HepG2 (cell line): Measurements from ENCODE around the gene DBNDD1. TPM values are rescaled to one million over a fixed set of nuclear protein-coding genes. Genes with fewer than 3 reads are reported as not detected.
A peak's percentile ranks its signal among the peaks of the same experiment; 100 is the strongest.

Source experiments
- EHMT2 ChIP-seq: fragments of 200-600 bp; sonication (generic); IDR thresholded peaks from 2 replicates; pipeline ENCODE4 v1.7.0; 2017; ENCODE audit warnings: antibody characterized with exemption, low read depth, low read length, borderline replicate concordance
- HDAC1 ChIP-seq: sonication (generic); formaldehyde crosslinking; IDR thresholded peaks from 2 replicates; pipeline ENCODE4 v1.5.1; 2020; ENCODE audit warnings: mild to moderate bottlenecking, missing genetic modification reagents
- HNRNPL ChIP-seq: fragments of 200-400 bp; formaldehyde crosslinking; IDR thresholded peaks from 2 replicates; pipeline ENCODE4 v1.6.1; 2017; ENCODE audit warnings: mild to moderate bottlenecking, low read depth, low read length
- ISL2 ChIP-seq: sonication (generic); formaldehyde crosslinking; IDR thresholded peaks from 2 replicates; pipeline ENCODE4 v1.5.0; 2020; ENCODE audit warnings: missing genetic modification reagents
- JUNB ChIP-seq: sonication (generic); formaldehyde crosslinking; IDR thresholded peaks from 2 replicates; pipeline ENCODE4 v1.8.0; 2022; ENCODE audit warnings: missing genetic modification reagents, mild to moderate bottlenecking, borderline replicate concordance
- KDM2A ChIP-seq: sonication (generic); formaldehyde crosslinking; IDR thresholded peaks from 2 replicates; pipeline ENCODE4 v1.4.0; 2020; ENCODE audit warnings: low read depth, missing genetic modification reagents, borderline replicate concordance
- SIN3A ChIP-seq: IDR thresholded peaks from 2 replicates; pipeline ENCODE4 v1.6.1; 2011; ENCODE audit warnings: low read depth, mild to moderate bottlenecking, control low read depth, low read length, borderline replicate concordance
- SIX4 ChIP-seq: sonication (generic); formaldehyde crosslinking; IDR thresholded peaks from 2 replicates; pipeline ENCODE4 v1.4.0; 2020; ENCODE audit warnings: missing genetic modification reagents
- SMYD3 ChIP-seq: sonication (generic); formaldehyde crosslinking; IDR thresholded peaks from 2 replicates; pipeline ENCODE4 v1.8.1; 2023; ENCODE audit warnings: mild to moderate bottlenecking, missing genetic modification reagents
- TEAD2 ChIP-seq: sonication (generic); formaldehyde crosslinking; IDR thresholded peaks from 2 replicates; pipeline ENCODE4 v1.9.0; 2021; ENCODE audit warnings: missing genetic modification reagents
- ZNF160 ChIP-seq: sonication (generic); formaldehyde crosslinking; IDR thresholded peaks from 2 replicates; pipeline ENCODE4 v1.8.0; 2022; ENCODE audit warnings: mild to moderate bottlenecking, inconsistent platforms, missing genetic modification reagents
- ZNF20 ChIP-seq: sonication (generic); formaldehyde crosslinking; IDR thresholded peaks from 2 replicates; pipeline ENCODE4 v1.4.0; 2020; ENCODE audit warnings: mild to moderate bottlenecking, moderate library complexity, missing genetic modification reagents
- ZNF232 ChIP-seq: sonication (generic); formaldehyde crosslinking; IDR thresholded peaks from 2 replicates; pipeline ENCODE4 v1.4.0; 2020; ENCODE audit warnings: missing genetic modification reagents, borderline replicate concordance
- ZNF263 ChIP-seq: sonication (generic); formaldehyde crosslinking; IDR thresholded peaks from 2 replicates; pipeline ENCODE4 v1.4.0; 2020; ENCODE audit warnings: missing genetic modification reagents
- ZNF367 ChIP-seq: sonication (generic); formaldehyde crosslinking; IDR thresholded peaks from 2 replicates; pipeline ENCODE4 v1.4.0; 2020; ENCODE audit warnings: missing genetic modification reagents, borderline replicate concordance
- ZNF383 ChIP-seq: sonication (generic); formaldehyde crosslinking; IDR thresholded peaks from 2 replicates; pipeline ENCODE4 v1.4.0; 2020; ENCODE audit warnings: missing genetic modification reagents, mild to moderate bottlenecking, borderline replicate concordance
- ZNF570 ChIP-seq: sonication (generic); formaldehyde crosslinking; IDR thresholded peaks from 2 replicates; pipeline ENCODE4 v1.4.0; 2020; ENCODE audit warnings: mild to moderate bottlenecking, missing genetic modification reagents, borderline replicate concordance
- polyA plus RNA-seq, 8 experiments: library from polyadenylated mRNA; depleted of rRNA in 3 of 8; stranded (reverse) in 7 of 8; unstranded in 1 of 8; fragments of >200 nt; fragmentation: Illumina TruSeq in 4 of 8; extraction: Trizol in 4 of 8; gene quantifications; 2 replicates each; pipeline versions ENCODE4 v1.2.1 to v1.2.3, GENCODE V29; 2011 to 2016; ENCODE audit warnings: low read depth in 4 of 8, missing spikeins in 1 of 8, mixed read lengths in 1 of 8; ENCODE audit not compliant: insufficient read depth in 1 of 8
- total RNA-seq, 5 experiments: library from RNA; depleted of rRNA; stranded (reverse); fragments of >200 nt; fragmentation: Illumina TruSeq; extraction: Trizol; gene quantifications; 2 replicates each; pipeline ENCODE4 v1.2.3, GENCODE V29; 2016; ENCODE audit warnings: low read depth in 1 of 5
- TF ChIP-seq, protein P1 (sequence below): sonication (generic); formaldehyde crosslinking; IDR thresholded peaks from 2 replicates; pipeline ENCODE4 v1.8.0; 2022; ENCODE audit warnings: missing genetic modification reagents, mild to moderate bottlenecking, inconsistent platforms, borderline replicate concordance
- TF ChIP-seq, protein P2 (sequence below): sonication (generic); formaldehyde crosslinking; IDR thresholded peaks from 2 replicates; pipeline ENCODE4 v1.4.0; 2020; ENCODE audit warnings: missing genetic modification reagents, borderline replicate concordance
- TF ChIP-seq, protein P3 (sequence below): sonication (generic); formaldehyde crosslinking; IDR thresholded peaks from 2 replicates; pipeline ENCODE4 v1.4.0; 2020; ENCODE audit warnings: missing genetic modification reagents, mild to moderate bottlenecking, borderline replicate concordance
- TF ChIP-seq, protein P4 (sequence below): sonication (generic); formaldehyde crosslinking; conservative IDR thresholded peaks from 2 replicates; pipeline ENCODE4 v1.8.1; 2023; ENCODE audit warnings: missing genetic modification reagents

Gene DBNDD1
- total and polyA plus RNA-seq, 2 of the 13 experiments (the other 11 are each of a cell fraction or from before 2014, with no cell fraction given): 17.0 to 40.4 TPM

DNA sequence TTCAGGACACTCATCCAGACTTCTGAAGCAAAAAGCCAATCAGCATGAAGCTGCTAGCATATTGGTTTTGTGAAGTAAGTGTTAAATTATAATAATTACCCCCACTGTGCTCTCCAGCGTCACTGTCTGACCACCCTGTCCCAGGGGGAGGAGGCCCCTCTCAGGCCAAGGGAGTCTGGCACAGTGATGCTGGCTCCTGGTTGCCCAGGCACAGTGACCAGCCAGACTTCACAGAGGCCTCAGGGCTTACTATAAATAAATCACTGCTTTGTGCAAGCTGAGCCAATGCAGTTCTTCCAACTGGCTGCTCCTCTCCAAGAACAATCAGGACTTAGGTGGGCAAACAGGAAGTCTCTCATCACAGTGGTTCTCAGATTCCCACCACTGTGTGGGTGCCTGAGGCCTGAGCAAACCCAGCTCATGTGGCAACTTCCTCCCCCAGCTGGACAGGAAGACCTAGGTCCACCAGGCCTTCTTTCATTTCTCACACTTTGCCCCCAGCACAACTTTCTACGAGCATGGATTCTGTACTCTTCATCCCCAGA, 1.7 kb upstream of the DBNDD1 start (continued):
- TF ChIP-seq, protein P1, sequence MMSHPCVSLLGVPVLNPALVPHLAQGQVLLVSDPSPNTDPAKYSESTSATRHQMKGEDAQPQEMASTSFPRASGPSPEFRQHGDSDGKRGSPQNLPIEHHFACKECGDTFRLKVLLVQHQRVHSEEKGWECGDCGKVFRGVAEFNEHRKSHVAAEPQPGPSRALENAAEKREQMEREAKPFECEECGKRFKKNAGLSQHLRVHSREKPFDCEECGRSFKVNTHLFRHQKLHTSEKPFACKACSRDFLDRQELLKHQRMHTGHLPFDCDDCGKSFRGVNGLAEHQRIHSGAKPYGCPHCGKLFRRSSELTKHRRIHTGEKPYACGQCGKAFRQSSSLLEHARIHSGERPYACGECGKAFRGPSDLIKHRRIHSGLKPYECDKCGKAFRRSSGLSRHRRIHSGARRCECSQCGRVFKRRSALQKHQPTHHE (CRISPR knock-in tag): no peak; the same call in 1 of the 2 replicates
- TF ChIP-seq, protein P2, sequence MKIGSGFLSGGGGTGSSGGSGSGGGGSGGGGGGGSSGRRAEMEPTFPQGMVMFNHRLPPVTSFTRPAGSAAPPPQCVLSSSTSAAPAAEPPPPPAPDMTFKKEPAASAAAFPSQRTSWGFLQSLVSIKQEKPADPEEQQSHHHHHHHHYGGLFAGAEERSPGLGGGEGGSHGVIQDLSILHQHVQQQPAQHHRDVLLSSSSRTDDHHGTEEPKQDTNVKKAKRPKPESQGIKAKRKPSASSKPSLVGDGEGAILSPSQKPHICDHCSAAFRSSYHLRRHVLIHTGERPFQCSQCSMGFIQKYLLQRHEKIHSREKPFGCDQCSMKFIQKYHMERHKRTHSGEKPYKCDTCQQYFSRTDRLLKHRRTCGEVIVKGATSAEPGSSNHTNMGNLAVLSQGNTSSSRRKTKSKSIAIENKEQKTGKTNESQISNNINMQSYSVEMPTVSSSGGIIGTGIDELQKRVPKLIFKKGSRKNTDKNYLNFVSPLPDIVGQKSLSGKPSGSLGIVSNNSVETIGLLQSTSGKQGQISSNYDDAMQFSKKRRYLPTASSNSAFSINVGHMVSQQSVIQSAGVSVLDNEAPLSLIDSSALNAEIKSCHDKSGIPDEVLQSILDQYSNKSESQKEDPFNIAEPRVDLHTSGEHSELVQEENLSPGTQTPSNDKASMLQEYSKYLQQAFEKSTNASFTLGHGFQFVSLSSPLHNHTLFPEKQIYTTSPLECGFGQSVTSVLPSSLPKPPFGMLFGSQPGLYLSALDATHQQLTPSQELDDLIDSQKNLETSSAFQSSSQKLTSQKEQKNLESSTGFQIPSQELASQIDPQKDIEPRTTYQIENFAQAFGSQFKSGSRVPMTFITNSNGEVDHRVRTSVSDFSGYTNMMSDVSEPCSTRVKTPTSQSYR: no peak
- no peak for TF ChIP-seq SIN3A
- TF ChIP-seq, protein P3, sequence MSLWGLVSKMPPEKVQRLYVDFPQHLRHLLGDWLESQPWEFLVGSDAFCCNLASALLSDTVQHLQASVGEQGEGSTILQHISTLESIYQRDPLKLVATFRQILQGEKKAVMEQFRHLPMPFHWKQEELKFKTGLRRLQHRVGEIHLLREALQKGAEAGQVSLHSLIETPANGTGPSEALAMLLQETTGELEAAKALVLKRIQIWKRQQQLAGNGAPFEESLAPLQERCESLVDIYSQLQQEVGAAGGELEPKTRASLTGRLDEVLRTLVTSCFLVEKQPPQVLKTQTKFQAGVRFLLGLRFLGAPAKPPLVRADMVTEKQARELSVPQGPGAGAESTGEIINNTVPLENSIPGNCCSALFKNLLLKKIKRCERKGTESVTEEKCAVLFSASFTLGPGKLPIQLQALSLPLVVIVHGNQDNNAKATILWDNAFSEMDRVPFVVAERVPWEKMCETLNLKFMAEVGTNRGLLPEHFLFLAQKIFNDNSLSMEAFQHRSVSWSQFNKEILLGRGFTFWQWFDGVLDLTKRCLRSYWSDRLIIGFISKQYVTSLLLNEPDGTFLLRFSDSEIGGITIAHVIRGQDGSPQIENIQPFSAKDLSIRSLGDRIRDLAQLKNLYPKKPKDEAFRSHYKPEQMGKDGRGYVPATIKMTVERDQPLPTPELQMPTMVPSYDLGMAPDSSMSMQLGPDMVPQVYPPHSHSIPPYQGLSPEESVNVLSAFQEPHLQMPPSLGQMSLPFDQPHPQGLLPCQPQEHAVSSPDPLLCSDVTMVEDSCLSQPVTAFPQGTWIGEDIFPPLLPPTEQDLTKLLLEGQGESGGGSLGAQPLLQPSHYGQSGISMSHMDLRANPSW (CRISPR knock-in tag): no peak
- 0 out of 2 replicates have a peak, but pooled peaks have one; percentile 68 for TF ChIP-seq ZNF160 (CRISPR knock-in tag)
- no peak for TF ChIP-seq ZNF20 (CRISPR knock-in tag)
- no peak for TF ChIP-seq ZNF570 (CRISPR knock-in tag)
- TF ChIP-seq SIX4: no peak
- TF ChIP-seq, protein P4, sequence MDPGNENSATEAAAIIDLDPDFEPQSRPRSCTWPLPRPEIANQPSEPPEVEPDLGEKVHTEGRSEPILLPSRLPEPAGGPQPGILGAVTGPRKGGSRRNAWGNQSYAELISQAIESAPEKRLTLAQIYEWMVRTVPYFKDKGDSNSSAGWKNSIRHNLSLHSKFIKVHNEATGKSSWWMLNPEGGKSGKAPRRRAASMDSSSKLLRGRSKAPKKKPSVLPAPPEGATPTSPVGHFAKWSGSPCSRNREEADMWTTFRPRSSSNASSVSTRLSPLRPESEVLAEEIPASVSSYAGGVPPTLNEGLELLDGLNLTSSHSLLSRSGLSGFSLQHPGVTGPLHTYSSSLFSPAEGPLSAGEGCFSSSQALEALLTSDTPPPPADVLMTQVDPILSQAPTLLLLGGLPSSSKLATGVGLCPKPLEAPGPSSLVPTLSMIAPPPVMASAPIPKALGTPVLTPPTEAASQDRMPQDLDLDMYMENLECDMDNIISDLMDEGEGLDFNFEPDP (CRISPR knock-in tag): no peak
- TF ChIP-seq HDAC1: peak; percentile 85
- no peak for TF ChIP-seq ZNF367 (CRISPR knock-in tag)
- TF ChIP-seq KDM2A: peak; percentile 40; the same call in 1 of the 2 replicates
- TF ChIP-seq ISL2 (CRISPR knock-in tag): no peak
- no peak for TF ChIP-seq ZNF383 (CRISPR knock-in tag)
- no peak for TF ChIP-seq JUNB (CRISPR knock-in tag)
- no peak for TF ChIP-seq EHMT2
- TF ChIP-seq ZNF232 (CRISPR knock-in tag): no peak
- TF ChIP-seq TEAD2 (CRISPR knock-in tag): no peak
- TF ChIP-seq HNRNPL: no peak
- TF ChIP-seq ZNF263 (CRISPR knock-in tag): peak; percentile 86
- no peak for TF ChIP-seq SMYD3 (CRISPR knock-in tag)
